ENCODE data around the gene DPH6. TPM values are rescaled to one million over a fixed set of nuclear protein-coding genes. Genes with fewer than 3 reads are reported as not detected.

The DPH6 gene
- total and polyA plus RNA-seq, 4 donors, result 3.4 to 14.3 (median 10.4) TPM

DNA sequence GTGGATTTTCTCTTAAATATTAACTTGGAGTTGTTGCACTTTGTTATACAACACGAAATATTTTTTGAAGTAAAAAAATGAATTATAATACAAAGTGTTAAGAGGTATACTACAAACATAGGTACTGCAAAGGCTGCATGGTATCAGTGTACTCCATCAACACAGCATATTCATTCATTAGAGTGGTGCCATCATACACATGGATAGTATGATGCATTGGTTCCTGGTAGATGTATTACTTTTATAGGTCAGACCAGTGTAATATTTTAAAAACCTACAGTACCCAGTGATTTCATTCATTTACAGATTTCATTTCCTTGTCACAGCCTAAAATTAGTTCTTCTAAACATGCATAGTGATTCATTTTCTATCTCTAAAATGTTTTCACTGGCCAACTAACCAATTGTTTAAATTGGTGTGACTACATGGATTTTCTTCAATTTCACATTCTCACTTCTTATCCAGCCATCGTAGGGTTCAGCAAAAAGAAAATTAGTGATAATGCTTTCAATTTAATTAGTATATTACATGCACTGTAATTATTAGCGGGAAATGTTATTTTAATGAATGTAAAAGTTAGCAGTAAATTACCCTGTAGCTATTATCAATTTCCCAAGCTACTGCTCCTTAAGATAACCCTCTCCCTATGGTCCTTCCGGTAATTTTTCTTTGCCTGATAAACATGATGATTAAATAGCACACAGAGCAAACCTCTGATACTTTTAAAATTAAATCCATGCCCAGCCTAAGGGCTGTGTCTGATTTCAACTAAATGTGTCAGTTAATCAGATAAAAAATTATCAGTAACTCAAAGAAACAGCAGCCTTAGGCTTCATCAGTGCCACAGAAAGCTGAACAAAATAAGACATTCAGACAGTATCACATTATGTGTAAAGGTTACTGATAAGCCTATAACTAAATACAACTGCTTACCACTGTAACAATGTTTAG, 68.4 kb downstream of the DPH6 start:
- no peaks in the 10 kb centered on the region for H3K9me3 ChIP-seq (ENCODE audit: control insufficient read depth in 4 of 4, low read length in 3 of 4)
- no peak for DNase-seq (ENCODE audit: low spot score)
- no peak overlapping the region for H3K9ac ChIP-seq (ENCODE audit: low read depth in 1 of 2, low read length in 2 of 2)
- no peaks in the 10 kb centered on the region for H3K27me3 ChIP-seq (ENCODE audit: control insufficient read depth in 4 of 4, insufficient read depth in 4 of 4, low read length in 3 of 4)
- no peaks in the 10 kb centered on the region for H3K36me3 ChIP-seq (ENCODE audit: control insufficient read depth in 4 of 4, insufficient read depth in 3 of 4, low read depth in 1 of 4, low read length in 3 of 4)
- 85% methylated on average over 4 of the region's 4 CpGs for WGBS
- no peak overlapping the region for H3K4me3 ChIP-seq (ENCODE audit: low read depth in 1 of 3, low read length in 3 of 3)
- no peak overlapping the region for H3K27ac ChIP-seq (ENCODE audit: low read depth in 1 of 2, low read length in 2 of 2)
- no peak for TF ChIP-seq YY1 (IDR thresholded peaks at IDR 0.05)
- TF ChIP-seq, protein P1, sequence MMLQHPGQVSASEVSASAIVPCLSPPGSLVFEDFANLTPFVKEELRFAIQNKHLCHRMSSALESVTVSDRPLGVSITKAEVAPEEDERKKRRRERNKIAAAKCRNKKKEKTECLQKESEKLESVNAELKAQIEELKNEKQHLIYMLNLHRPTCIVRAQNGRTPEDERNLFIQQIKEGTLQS (IDR thresholded peaks at IDR 0.05), result no peak
- no peak for TF ChIP-seq HNF4G (IDR thresholded peaks at IDR 0.05)
- no peak for TF ChIP-seq FOXA1 (IDR thresholded peaks at IDR 0.05)
- no peak for TF ChIP-seq SP1 (IDR thresholded peaks at IDR 0.05)
- TF ChIP-seq HNF4A (conservative IDR thresholded peaks at IDR 0.05), result no peak
- TF ChIP-seq, protein P2, sequence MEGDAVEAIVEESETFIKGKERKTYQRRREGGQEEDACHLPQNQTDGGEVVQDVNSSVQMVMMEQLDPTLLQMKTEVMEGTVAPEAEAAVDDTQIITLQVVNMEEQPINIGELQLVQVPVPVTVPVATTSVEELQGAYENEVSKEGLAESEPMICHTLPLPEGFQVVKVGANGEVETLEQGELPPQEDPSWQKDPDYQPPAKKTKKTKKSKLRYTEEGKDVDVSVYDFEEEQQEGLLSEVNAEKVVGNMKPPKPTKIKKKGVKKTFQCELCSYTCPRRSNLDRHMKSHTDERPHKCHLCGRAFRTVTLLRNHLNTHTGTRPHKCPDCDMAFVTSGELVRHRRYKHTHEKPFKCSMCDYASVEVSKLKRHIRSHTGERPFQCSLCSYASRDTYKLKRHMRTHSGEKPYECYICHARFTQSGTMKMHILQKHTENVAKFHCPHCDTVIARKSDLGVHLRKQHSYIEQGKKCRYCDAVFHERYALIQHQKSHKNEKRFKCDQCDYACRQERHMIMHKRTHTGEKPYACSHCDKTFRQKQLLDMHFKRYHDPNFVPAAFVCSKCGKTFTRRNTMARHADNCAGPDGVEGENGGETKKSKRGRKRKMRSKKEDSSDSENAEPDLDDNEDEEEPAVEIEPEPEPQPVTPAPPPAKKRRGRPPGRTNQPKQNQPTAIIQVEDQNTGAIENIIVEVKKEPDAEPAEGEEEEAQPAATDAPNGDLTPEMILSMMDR (IDR thresholded peaks at IDR 0.05; ENCODE audit: low read depth, low read length, missing input control), result no peak
- TF ChIP-seq RAD21 (IDR thresholded peaks at IDR 0.05), result no peak
- no peak for TF ChIP-seq NR2F2 (IDR thresholded peaks at IDR 0.05)
- TF ChIP-seq RXRA (IDR thresholded peaks at IDR 0.05), result no peak
- TF ChIP-seq, protein P3, sequence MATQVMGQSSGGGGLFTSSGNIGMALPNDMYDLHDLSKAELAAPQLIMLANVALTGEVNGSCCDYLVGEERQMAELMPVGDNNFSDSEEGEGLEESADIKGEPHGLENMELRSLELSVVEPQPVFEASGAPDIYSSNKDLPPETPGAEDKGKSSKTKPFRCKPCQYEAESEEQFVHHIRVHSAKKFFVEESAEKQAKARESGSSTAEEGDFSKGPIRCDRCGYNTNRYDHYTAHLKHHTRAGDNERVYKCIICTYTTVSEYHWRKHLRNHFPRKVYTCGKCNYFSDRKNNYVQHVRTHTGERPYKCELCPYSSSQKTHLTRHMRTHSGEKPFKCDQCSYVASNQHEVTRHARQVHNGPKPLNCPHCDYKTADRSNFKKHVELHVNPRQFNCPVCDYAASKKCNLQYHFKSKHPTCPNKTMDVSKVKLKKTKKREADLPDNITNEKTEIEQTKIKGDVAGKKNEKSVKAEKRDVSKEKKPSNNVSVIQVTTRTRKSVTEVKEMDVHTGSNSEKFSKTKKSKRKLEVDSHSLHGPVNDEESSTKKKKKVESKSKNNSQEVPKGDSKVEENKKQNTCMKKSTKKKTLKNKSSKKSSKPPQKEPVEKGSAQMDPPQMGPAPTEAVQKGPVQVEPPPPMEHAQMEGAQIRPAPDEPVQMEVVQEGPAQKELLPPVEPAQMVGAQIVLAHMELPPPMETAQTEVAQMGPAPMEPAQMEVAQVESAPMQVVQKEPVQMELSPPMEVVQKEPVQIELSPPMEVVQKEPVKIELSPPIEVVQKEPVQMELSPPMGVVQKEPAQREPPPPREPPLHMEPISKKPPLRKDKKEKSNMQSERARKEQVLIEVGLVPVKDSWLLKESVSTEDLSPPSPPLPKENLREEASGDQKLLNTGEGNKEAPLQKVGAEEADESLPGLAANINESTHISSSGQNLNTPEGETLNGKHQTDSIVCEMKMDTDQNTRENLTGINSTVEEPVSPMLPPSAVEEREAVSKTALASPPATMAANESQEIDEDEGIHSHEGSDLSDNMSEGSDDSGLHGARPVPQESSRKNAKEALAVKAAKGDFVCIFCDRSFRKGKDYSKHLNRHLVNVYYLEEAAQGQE (IDR thresholded peaks at IDR 0.05), result no peak
- no peak for TF ChIP-seq JUND (IDR thresholded peaks at IDR 0.05)
- TF ChIP-seq, protein P4, sequence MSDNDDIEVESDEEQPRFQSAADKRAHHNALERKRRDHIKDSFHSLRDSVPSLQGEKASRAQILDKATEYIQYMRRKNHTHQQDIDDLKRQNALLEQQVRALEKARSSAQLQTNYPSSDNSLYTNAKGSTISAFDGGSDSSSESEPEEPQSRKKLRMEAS (IDR thresholded peaks at IDR 0.05), result no peak
- no peak for TF ChIP-seq EGR1 (IDR thresholded peaks at IDR 0.05; ENCODE audit: low read depth in 2 of 2)
- no peak for TF ChIP-seq GABPA (IDR thresholded peaks at IDR 0.05 in 1 of 2, conservative IDR thresholded peaks at IDR 0.05 in 1 of 2)
- no peaks in the 10 kb centered on the region for H3K4me1 ChIP-seq (ENCODE audit: control insufficient read depth in 4 of 4, insufficient read depth in 4 of 4, low read length in 3 of 4)

DNA sequence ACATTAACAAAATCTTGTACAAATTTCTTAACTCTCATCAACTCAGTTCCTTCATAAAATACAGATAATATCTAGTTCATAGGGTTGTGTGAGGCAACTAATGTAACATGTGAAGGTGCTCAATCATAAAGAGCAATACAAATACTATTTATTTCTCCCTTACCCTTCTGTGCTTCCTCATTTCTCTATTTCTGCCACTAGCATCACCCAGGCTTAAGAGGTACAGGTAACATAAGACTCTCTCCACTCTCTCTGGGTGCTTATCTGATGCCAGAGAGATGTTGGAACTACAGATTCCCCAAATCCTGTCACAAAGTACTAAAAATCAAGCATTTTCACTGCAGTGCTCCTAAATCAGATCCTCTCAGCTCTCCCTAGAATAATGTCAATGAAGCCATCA, 74.9 kb downstream of the DPH6 start:
- DNase-seq (ENCODE audit: low spot score), result no peak
- H3K36me3 ChIP-seq (ENCODE audit: control insufficient read depth in 4 of 4, insufficient read depth in 3 of 4, low read depth in 1 of 4, low read length in 3 of 4), result no peaks in the 10 kb centered on the region
- no peaks in the 10 kb centered on the region for H3K4me1 ChIP-seq (ENCODE audit: control insufficient read depth in 4 of 4, insufficient read depth in 4 of 4, low read length in 3 of 4)
- no peak overlapping the region for H3K27ac ChIP-seq (ENCODE audit: low read depth in 1 of 2, low read length in 2 of 2)
- H3K4me3 ChIP-seq (ENCODE audit: low read depth in 1 of 3, low read length in 3 of 3), result no peak overlapping the region
- no peaks in the 10 kb centered on the region for H3K9me3 ChIP-seq (ENCODE audit: control insufficient read depth in 4 of 4, low read length in 3 of 4)
- H3K27me3 ChIP-seq (ENCODE audit: control insufficient read depth in 4 of 4, insufficient read depth in 4 of 4, low read length in 3 of 4), result no peaks in the 10 kb centered on the region
- H3K9ac ChIP-seq (ENCODE audit: low read depth in 1 of 2, low read length in 2 of 2), result no peak overlapping the region
- TF ChIP-seq FOXA1 (IDR thresholded peaks at IDR 0.05), result no peak
- no peak for TF ChIP-seq TAF1 (conservative IDR thresholded peaks at IDR 0.05)
- TF ChIP-seq HNF4A (conservative IDR thresholded peaks at IDR 0.05), result no peak
- TF ChIP-seq, protein P5, sequence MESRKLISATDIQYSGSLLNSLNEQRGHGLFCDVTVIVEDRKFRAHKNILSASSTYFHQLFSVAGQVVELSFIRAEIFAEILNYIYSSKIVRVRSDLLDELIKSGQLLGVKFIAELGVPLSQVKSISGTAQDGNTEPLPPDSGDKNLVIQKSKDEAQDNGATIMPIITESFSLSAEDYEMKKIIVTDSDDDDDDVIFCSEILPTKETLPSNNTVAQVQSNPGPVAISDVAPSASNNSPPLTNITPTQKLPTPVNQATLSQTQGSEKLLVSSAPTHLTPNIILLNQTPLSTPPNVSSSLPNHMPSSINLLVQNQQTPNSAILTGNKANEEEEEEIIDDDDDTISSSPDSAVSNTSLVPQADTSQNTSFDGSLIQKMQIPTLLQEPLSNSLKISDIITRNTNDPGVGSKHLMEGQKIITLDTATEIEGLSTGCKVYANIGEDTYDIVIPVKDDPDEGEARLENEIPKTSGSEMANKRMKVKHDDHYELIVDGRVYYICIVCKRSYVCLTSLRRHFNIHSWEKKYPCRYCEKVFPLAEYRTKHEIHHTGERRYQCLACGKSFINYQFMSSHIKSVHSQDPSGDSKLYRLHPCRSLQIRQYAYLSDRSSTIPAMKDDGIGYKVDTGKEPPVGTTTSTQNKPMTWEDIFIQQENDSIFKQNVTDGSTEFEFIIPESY (IDR thresholded peaks at IDR 0.05), result no peak
- TF ChIP-seq RXRA (IDR thresholded peaks at IDR 0.05), result no peak
- TF ChIP-seq YY1 (IDR thresholded peaks at IDR 0.05), result no peak
- TF ChIP-seq JUND (IDR thresholded peaks at IDR 0.05), result no peak
- no peak for TF ChIP-seq NR2F2 (IDR thresholded peaks at IDR 0.05)
- TF ChIP-seq, protein P4 (IDR thresholded peaks at IDR 0.05), result no peak
- TF ChIP-seq EGR1 (IDR thresholded peaks at IDR 0.05; ENCODE audit: low read depth in 2 of 2), result no peak
- TF ChIP-seq, protein P2 (IDR thresholded peaks at IDR 0.05; ENCODE audit: low read depth, low read length, missing input control), result no peak
- TF ChIP-seq SP1 (IDR thresholded peaks at IDR 0.05), result no peak
- TF ChIP-seq, protein P1 (IDR thresholded peaks at IDR 0.05), result no peak
